Measurements from ENCODE around the gene PCDHGA6.
"Not testable (repeated sequence)": the region's sequence is repeated elsewhere in the genome, so short reads cannot be mapped to it uniquely, and the experiment has no call there.

Gene PCDHGA6

DNA sequence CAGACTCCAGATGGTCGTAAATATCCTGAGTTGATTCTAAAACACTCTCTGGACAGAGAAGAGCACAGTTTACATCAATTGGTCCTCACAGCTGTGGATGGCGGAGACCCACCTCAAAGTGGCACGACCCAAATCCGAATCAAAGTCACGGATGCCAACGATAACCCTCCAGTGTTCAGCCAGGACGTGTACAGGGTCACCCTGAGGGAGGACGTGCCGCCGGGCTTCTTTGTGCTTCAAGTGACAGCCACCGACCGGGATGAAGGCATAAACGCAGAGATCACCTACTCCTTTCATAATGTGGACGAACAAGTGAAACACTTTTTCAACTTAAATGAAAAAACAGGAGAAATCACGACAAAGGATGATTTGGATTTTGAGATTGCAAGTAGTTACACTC is 13.0 kb upstream of the PCDHGA6 start:
- no peak for FAIRE-seq

DNA sequence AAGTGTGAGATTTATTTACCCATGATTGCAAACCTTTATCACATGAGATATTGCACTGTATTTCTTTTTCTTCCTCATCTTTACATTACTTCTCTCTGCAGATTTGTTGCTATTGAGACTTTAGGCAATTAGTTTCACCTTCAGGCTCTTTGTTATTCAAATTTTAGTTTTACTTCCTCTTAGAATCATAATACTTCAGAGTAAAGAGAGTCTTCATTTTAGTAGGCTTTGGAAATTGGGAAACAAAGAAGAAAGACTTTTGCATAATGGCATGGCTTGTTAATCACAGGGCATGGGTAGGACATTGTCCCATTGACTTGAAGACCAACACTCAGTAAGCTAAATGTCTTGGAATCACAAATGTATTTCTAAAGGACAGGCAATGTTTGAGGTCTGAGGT is 11.0 kb upstream of the PCDHGA6 start:
- FAIRE-seq, result no peak

DNA sequence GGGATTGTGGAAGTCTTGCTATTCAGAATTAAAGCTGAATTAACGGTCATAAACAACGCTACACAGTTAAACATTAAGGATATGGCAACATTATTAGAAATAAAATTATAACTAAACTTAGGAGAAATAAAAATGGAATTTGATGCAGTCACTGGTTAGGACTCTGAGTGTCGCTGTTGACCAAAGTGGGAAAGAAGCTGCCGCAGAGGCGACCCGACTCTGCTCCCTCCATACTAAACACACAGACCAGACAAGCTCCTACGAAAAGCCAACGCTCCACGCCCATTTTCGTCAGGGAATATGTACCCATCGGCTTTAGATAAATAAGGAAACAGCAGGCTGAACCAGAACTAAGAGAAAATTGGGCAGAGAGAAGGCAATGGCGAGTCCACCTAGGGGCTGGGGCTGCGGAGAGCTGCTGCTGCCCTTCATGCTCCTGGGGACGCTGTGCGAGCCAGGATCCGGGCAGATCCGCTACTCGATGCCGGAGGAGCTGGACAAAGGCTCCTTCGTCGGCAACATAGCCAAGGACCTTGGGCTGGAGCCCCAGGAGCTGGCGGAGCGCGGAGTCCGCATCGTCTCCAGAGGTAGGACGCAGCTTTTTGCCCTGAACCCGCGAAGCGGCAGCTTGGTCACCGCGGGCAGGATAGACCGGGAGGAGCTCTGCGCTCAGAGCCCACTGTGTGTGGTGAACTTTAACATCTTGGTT is 9.6 kb upstream of the PCDHGA6 start, which contains the start of gene PCDHGA5:
Gene PCDHGA5 (plus strand): TSS at position 211 of the 709 bp plus-strand sequence. CDS start 169 bp downstream, at position 380.
- no peak for FAIRE-seq

DNA sequence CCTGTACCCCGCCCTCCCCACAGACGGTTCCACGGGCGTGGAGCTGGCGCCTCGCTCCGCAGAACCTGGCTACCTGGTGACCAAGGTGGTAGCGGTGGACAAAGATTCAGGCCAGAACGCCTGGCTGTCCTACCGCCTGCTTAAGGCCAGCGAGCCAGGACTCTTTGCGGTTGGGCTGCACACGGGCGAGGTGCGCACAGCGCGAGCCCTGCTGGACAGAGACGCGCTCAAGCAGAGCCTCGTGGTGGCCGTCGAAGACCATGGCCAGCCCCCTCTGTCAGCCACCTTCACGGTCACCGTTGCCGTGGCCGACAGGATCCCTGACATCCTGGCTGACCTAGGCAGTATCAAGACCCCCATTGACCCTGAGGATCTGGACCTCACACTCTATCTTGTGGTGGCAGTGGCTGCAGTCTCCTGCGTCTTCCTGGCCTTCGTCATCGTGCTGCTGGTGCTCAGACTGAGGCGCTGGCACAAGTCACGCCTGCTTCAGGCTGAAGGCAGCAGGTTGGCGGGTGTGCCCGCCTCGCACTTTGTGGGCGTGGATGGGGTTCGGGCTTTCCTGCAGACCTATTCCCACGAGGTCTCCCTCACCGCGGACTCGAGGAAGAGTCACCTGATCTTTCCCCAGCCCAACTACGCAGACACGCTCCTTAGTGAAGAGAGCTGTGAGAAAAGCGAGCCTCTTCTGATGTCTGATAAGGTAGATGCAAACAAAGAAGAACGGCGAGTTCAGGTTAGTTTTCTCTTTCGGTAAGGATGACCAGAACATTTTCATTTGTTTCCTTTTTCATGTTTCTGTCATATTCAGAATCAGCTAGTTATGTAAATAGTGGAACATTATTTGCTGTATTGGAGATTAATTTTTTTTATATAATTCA is 7.4 kb upstream of the PCDHGA6 start:
- no peak for FAIRE-seq

DNA sequence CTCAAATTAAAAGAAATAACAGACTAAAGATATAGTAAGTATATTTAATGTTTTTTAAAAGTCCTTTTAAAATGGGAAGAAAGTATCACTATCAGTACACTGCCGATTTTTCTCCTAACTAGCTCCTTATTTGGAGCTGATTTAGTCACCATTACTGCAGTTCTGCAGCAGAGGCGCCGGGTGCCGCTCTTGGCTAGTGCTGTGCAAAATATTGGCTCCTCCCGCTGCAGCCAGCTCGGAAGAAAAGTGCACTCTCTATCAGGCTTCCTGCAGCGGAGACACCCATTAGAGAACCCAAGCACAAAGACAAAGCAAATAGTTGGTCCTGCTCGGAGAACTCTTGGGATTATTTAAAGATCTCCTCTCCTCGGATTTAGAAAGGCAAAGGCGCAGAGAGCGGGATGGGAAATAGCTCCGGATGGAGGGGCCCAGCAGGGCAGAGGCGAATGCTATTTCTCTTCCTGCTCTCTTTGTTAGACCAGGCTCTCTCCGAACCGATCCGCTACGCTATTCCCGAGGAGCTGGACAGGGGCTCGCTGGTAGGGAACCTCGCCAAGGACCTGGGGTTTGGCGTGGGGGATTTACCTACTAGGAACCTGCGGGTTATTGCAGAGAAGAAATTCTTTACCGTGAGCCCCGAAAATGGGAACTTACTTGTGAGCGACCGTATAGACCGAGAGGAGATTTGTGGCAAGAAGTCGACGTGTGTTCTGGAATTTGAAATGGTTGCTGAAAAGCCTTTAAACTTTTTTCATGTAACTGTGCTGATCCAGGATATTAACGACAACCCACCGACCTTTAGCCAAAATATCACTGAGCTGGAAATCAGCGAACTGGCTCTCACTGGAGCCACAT is 3.5 kb upstream of the PCDHGA6 start, which contains the start of gene PCDHGB3:
Gene PCDHGB3 (plus strand): TSS at position 249 of the 855 bp plus-strand sequence. CDS start 153 bp downstream, at position 402.
- no peak for FAIRE-seq

DNA sequence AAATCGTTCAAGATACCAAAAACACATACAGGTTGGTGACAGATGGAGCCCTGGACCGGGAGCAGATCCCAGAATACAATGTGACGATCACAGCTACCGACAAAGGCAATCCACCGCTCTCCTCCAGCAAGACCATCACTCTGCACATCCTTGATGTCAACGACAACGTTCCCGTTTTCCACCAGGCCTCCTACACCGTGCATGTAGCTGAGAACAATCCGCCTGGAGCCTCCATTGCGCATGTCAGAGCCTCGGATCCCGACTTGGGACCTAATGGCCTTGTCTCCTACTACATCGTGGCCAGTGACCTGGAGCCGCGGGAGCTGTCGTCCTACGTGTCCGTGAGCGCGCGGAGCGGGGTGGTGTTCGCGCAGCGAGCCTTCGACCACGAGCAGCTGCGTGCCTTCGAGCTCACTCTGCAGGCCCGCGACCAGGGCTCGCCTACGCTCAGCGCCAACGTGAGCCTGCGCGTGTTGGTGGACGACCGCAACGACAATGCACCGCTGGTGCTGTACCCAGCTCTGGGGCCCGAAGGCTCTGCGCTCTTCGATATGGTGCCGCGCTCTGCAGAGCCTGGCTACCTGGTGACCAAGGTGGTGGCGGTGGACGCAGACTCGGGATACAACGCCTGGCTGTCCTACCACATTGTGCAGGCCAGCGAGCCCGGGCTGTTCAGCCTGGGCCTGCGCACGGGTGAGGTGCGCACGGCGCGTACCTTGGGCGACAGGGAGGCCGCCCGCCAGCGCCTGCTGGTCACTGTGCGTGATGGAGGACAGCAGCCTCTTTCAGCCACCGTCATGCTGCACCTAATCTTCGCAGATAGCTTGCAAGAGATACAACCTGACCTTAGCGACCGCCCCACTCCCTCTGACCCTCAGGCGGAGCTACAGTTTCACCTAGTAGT is 1.9 kb upstream of the PCDHGA6 start:
- no peak for FAIRE-seq

DNA sequence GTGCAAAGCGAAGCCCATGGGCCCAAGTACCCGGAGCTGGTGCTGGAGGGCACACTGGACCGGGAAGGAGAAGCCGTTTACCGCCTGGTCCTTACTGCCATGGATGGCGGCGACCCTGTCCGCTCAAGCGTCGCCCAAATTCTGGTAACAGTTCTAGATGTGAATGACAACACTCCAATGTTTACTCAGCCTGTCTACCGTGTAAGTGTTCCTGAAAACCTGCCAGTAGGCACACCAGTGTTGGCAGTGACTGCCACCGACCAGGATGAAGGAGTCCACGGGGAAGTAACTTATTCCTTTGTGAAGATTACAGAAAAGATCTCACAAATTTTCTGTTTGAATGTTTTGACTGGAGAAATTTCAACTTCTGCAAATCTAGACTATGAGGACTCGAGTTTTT is 936 bp downstream of the PCDHGA6 start:
- no peak for FAIRE-seq

DNA sequence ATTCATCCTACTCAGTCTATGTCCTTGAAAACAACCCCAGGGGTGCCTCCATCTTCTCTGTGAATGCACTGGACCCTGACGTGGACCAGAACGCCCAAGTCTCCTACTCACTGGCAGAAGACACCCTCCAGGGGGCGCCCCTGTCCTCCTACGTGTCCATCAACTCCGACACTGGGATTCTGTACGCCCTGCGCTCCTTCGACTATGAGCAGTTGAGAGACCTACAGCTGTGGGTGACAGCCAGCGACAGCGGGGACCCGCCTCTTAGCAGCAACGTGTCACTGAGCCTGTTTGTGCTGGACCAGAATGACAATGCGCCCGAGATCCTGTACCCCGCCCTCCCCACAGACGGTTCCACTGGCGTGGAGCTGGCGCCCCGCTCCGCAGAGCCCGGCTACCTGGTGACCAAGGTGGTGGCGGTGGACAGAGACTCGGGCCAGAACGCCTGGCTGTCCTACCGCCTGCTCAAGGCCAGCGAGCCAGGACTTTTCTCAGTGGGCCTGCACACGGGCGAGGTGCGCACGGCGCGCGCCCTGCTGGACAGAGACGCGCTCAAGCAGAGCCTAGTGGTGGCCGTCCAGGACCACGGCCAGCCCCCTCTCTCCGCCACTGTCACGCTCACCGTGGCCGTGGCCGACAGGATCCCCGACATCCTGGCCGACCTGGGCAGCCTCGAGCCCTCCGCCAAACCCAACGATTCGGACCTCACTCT is 1.9 kb downstream of the PCDHGA6 start:
- not testable (repeated sequence) for FAIRE-seq

DNA sequence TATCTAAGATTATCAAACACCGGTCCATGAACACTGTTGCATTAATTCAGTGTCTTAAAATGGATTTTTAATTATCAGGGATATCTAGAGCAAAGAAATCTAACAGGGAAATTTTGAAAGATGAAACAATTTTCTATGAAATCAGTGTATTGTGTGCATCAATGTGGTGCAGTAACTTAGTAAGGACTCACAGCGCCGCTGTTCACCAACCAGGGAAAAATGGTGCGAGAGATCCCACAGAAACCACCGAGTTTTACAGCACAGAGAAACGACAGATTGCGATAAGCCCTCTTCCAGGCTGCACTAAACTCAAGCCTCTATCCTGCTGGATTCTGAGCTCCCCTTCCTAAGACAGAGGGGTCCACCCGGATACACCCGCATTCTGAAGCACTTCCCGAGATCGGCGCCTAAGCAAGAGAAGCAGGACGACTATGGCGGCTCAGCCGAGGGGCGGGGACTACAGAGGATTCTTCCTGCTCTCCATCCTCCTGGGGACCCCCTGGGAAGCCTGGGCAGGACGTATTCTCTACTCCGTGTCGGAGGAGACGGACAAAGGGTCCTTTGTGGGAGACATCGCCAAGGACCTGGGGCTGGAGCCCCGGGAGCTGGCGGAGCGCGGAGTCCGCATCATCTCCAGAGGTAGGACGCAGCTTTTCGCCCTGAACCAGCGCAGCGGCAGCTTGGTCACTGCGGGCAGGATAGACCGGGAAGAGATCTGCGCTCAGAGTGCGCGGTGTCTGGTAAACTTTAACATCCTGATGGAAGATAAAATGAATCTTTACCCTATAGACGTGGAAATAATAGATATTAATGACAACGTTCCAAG is 9.0 kb downstream of the PCDHGA6 start, which contains the start of gene PCDHGA7:
Gene PCDHGA7 (plus strand): TSS at position 274 of the 826 bp plus-strand sequence. CDS start 158 bp downstream, at position 432.
- FAIRE-seq, result no peak

DNA sequence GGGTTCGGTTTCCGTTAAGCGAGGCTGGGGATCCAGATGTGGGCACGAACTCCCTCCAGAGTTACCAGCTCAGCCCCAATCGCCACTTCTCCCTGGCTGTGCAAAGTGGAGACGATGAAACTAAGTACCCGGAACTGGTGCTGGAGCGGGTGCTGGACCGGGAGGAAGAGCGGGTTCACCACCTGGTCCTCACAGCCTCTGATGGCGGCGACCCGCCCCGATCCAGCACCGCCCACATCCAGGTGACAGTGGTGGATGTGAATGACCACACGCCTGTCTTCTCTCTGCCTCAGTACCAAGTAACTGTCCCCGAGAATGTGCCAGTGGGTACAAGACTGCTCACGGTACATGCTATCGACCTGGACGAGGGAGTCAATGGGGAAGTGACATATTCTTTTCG is 9.7 kb downstream of the PCDHGA6 start:
- no peak for FAIRE-seq

DNA sequence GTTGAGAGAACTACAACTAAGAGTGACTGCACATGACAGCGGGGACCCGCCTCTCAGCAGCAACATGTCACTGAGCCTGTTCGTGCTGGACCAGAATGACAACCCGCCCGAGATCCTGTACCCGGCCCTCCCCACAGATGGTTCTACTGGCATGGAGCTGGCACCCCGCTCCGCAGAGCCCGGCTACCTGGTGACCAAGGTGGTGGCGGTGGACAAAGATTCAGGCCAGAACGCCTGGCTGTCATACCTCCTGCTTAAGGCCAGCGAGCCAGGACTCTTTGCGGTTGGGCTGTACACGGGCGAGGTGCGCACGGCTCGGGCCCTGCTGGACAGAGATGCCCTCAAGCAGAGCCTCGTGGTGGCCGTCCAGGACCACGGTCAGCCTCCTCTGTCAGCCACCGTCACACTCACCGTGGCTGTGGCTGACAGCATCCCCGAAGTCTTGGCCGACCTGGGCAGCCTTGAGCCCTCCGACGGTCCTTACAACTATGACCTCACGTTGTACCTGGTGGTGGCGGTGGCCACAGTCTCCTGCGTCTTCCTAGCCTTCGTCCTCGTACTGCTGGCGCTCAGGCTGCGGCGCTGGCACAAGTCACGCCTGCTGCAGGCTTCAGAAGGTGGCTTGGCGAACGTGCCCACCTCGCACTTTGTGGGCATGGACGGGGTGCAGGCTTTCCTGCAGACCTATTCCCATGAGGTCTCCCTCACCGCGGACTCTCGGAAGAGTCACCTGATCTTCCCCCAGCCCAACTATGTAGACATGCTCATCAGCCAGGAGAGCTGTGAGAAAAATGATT is 11.0 kb downstream of the PCDHGA6 start:
- no peak for FAIRE-seq

DNA sequence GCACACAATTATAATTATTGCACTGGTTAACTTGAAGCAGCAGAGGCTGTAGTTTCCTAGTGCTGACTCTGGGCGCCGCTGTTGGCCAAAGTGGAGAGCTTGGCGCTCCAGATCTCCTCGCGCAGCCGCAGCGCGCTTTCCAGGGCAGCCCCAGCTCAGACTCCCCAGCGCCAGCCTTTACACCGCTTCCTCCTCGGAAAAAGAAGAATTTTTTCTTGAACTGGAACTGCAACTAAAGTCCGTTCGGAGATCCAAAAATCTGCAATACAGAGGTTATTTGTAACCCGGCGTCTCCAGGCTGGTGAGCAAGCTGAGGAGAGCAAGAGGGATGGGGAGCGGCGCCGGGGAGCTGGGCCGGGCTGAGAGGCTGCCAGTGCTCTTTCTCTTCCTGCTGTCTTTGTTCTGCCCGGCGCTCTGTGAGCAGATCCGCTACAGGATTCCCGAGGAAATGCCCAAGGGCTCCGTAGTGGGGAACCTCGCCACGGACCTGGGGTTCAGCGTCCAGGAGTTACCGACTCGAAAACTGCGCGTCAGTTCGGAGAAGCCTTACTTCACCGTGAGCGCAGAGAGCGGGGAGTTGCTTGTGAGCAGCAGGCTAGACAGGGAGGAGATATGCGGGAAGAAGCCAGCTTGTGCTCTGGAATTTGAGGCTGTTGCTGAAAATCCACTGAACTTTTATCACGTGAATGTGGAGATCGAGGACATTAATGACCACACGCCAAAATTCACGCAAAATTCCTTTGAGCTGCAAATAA is 14.0 kb downstream of the PCDHGA6 start, which contains the start of gene PCDHGB4:
Gene PCDHGB4 (plus strand): TSS at position 142 of the 755 bp plus-strand sequence. CDS start 187 bp downstream, at position 329.
- not testable (repeated sequence) for FAIRE-seq

DNA sequence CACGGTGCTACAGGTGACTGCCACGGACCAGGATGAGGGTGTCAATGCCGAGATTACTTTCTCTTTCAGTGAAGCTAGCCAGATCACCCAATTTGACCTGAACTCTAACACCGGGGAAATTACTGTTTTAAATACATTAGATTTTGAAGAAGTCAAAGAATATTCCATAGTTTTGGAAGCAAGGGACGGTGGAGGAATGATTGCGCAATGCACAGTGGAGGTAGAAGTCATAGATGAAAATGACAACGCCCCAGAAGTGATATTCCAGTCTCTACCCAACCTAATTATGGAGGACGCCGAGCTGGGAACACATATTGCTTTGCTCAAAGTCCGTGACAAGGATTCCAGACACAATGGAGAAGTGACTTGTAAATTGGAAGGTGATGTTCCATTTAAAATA is 15.0 kb downstream of the PCDHGA6 start:
- no peak for FAIRE-seq

DNA sequence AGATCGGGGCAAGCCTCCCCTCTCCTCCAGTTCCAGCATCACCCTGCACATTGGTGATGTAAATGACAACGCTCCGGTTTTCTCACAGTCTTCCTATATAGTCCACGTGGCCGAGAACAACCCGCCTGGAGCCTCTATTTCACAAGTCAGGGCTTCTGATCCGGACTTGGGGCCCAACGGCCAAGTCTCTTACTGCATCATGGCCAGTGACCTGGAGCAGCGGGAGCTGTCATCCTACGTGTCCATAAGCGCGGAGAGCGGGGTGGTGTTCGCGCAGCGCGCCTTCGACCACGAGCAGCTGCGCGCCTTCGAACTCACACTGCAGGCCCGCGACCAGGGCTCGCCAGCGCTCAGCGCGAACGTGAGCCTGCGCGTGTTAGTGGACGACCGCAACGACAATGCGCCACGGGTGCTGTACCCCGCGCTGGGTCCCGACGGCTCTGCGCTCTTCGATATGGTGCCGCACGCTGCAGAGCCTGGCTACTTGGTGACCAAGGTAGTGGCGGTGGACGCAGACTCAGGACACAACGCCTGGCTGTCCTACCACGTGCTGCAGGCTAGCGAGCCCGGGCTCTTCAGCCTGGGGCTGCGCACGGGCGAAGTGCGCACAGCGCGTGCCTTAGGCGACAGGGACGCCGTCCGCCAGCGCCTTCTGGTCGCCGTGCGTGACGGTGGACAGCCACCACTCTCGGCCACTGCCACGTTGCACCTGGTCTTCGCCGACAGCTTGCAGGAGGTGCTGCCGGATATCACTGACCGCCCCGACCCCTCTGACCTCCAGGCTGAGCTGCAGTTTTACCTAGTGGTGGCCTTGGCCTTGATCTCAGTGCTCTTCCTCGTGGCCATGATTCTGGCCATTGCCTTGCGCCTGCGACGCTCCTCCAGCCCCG is 15.7 kb downstream of the PCDHGA6 start:
- FAIRE-seq, result no peak

DNA sequence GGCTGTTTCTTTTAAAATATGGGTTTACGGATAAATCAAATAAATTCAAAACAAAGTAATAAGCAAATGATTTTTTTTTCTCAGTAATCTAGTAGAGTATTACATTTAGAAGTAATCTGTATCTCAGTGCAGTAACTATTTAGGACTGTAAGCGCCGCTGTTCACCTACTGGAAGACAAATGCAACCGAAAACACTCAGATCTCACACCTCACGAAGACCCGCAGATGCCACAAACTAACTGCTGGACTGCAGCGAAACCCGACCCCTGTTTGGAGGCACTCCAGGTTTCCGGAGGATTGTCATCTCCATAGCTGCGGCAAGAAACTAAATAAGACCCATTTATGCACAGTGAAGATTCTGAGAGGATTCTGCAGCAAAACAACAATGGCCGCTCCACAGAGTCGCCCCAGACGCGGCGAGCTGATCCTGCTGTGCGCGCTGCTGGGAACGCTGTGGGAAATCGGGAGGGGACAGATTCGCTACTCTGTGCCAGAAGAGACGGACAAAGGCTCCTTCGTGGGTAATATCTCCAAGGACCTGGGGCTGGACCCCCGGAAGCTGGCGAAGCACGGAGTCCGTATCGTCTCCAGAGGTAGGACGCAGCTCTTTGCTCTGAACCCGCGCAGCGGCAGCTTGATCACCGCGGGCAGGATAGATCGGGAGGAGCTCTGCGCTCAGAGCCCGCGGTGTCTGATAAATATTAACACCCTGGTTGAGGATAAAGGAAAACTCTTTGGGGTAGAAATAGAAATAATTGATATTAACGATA is 18.9 kb downstream of the PCDHGA6 start, which contains the start of gene PCDHGA8:
Gene PCDHGA8 (plus strand): TSS at position 205 of the 770 bp plus-strand sequence. CDS start 181 bp downstream, at position 386.
- no peak for FAIRE-seq

DNA sequence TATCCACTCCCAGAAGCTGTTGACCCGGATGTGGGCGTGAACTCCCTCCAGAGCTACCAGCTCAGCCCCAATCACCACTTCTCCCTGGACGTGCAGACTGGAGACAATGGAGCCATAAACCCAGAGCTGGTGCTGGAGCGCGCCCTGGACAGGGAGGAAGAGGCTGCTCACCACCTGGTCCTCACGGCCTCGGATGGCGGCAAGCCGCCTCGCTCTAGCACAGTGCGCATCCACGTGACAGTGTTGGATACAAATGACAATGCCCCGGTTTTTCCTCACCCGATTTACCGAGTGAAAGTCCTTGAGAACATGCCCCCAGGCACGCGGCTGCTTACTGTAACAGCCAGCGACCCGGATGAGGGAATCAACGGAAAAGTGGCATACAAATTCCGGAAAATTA is 19.6 kb downstream of the PCDHGA6 start:
- FAIRE-seq, result no peak
